ENCODE results near the gene TEK.

TEK gene

DNA sequence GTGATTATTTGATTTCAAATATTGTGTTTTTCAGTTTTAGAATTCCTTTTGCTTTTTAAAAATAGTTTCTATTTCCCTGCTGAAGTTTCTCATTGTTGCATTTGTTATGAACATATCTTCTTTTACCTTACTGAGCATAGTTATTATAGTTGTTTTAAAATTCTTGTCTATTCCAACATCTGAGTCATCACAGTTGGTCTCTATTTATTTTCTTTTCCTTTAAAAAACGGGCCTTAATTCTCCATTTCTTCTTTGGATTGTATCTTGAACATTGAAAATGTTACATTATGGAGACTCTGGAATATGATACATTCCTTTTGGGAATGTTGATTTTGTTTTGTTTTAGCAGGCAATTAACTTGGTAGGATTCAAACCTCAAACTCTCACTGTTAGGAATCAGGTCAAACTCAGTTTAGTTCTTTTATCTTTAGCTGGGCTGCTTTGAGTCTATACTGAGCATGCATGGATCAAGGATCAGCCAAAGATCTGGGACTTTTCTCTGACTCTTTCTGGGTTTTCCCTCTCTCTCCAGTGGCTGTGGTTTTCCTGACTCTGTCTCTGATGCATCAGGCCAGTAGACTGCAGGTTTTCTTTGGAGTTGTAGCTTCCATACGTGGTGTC, 70.3 kb downstream of the TEK start:
- Mint-ChIP-seq H3K4me1 (no peaks in the 10 kb centered on the region), H3K36me3 (no peaks in the 10 kb centered on the region), H3K4me3 (no peak overlapping the region), H3K27me3 (peaks cover 0 to 5% of the 10 kb centered on the region in 2 donors), H3K27ac (no peak overlapping the region), H3K9me3 (peaks cover 5 to 9% of the 10 kb centered on the region in 2 donors)
- DNase-seq, result no peak
- ATAC-seq (replicated peaks), result no peak

DNA sequence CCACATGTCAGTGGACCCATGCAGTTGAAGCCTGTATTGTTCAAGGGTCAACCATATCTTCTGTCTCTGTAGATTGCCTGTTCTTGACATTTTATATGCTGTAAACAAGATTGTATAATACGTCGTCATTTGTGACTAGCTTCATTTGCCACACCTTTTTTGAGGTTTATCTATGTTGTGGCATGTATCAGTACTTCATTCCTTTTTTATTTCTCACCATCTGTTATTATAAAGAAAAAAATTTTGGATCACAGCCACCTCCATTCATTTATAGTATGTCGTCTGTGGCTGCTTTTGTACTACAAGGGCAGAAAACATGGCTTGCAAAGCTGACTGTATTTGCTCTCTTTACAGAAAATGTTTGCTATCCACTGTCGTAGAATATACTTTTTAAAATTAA, 72.4 kb downstream of the TEK start:
- ATAC-seq (replicated peaks) (no peak), DNase-seq (no peak)
- Mint-ChIP-seq H3K27me3 (peaks cover 0 to 5% of the 10 kb centered on the region in 2 donors), H3K9me3 (peaks cover 5 to 9% of the 10 kb centered on the region in 2 donors), H3K27ac (no peak overlapping the region), H3K36me3 (no peaks in the 10 kb centered on the region), H3K4me1 (no peaks in the 10 kb centered on the region), H3K4me3 (no peak overlapping the region)

DNA sequence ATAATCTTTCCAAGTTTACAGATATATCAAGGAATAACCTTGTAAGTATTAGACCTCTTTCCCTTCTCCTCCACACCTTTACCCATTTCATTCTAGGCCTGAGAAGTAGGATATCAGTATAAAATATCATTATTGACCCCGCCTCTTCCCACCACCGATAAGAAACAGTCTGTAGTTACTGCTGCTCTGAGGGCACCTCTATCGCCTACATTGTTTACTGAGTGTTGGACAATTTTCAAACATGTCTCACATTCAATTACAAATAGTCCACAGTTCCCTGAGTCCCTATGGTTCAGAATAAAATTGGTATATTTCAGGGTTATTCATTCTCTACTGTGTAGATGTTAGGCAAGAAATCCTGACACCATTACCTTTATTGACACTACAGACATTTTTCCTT, 73.4 kb downstream of the TEK start:
- H3K27me3 Mint-ChIP-seq, result peaks cover 0 to 5% of the 10 kb centered on the region in 2 donors
- no peak for DNase-seq
- H3K9me3 Mint-ChIP-seq, result peaks cover 5 to 9% of the 10 kb centered on the region in 2 donors
- no peak for ATAC-seq (replicated peaks)
- H3K4me1 Mint-ChIP-seq, result no peaks in the 10 kb centered on the region
- no peak overlapping the region for H3K27ac Mint-ChIP-seq
- H3K36me3 Mint-ChIP-seq, result no peaks in the 10 kb centered on the region
- H3K4me3 Mint-ChIP-seq, result no peak overlapping the region

GRCh38 chr9:27183131-27183530, 74.1 kb downstream of the TEK start:
- DNase-seq (no peak), ATAC-seq (replicated peaks) (no peak)
- Mint-ChIP-seq H3K27ac (no peak overlapping the region), H3K27me3 (peaks cover 0 to 2% of the 10 kb centered on the region in 2 donors), H3K36me3 (no peaks in the 10 kb centered on the region), H3K4me1 (no peaks in the 10 kb centered on the region), H3K9me3 (peaks cover under 1 to 6% of the 10 kb centered on the region in 2 donors), H3K4me3 (no peak overlapping the region)

DNA sequence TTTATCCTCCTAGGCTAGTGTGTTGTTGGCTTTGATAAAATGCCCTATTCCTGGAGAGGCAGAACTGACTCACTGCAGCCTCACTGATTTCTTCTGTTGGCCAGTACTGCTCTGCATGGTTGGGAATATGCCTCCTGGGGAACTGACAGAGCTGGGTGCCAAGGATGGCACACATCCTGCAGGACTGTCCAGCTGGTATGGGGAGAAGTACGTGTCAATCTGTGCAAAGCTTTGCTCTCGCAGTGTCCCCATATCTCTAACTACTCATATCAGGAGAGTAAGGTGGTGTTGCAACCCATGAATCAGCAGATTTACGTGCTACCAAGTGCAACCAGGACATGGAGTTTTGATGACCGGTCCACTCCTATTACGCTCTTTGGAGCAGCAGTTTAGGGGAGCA, 74.7 kb downstream of the TEK start:
- Mint-ChIP-seq H3K27me3 (peaks cover 0 to 2% of the 10 kb centered on the region in 2 donors), H3K9me3 (peaks cover 0 to 4% of the 10 kb centered on the region in 2 donors), H3K4me3 (no peak overlapping the region), H3K4me1 (no peaks in the 10 kb centered on the region), H3K27ac (no peak overlapping the region), H3K36me3 (no peaks in the 10 kb centered on the region)
- DNase-seq, result no peak
- ATAC-seq (replicated peaks), result no peak

GRCh38 chr9:27184556-27185351, 75.7 kb downstream of the TEK start:
- no peak overlapping the region for H3K27ac Mint-ChIP-seq
- H3K36me3 Mint-ChIP-seq, result no peaks in the 10 kb centered on the region
- no peaks in the 10 kb centered on the region for H3K4me1 Mint-ChIP-seq
- H3K27me3 Mint-ChIP-seq, result peaks cover 0 to 5% of the 10 kb centered on the region in 2 donors
- H3K9me3 Mint-ChIP-seq, result no peaks in the 10 kb centered on the region
- DNase-seq, result no peak
- ATAC-seq (replicated peaks), result no peak
- no peak overlapping the region for H3K4me3 Mint-ChIP-seq

DNA sequence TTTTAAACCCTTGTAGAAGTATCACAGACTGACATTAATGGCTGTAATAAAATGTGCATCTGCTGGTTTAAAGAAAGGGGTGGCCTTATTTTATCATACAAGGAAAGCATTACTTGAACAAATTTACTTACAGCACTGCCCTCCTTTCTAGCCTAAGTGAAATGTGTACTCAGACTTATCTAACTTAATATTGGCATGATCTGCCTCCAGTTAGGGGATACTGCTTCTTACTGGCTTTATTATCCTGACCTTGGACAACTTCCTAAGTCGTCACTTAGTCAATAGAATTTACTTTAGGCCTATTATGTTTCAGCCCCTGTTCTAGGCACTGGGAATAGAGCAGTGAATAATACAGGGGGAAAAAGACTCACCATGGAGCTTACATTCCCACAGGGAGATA, 79.4 kb downstream of the TEK start:
- peaks cover 0 to 5% of the 10 kb centered on the region in 2 donors for H3K27me3 Mint-ChIP-seq
- DNase-seq (no peak), ATAC-seq (replicated peaks) (no peak)
- no peaks in the 10 kb centered on the region for H3K4me1 Mint-ChIP-seq
- H3K27ac Mint-ChIP-seq, result no peak overlapping the region
- H3K4me3 Mint-ChIP-seq, result no peak overlapping the region
- no peaks in the 10 kb centered on the region for H3K9me3 Mint-ChIP-seq
- H3K36me3 Mint-ChIP-seq, result no peaks in the 10 kb centered on the region

GRCh38 chr9:27189426-27189825, 80.4 kb downstream of the TEK start:
- H3K4me1 Mint-ChIP-seq, result no peaks in the 10 kb centered on the region
- peaks cover 0 to 5% of the 10 kb centered on the region in 2 donors for H3K27me3 Mint-ChIP-seq
- DNase-seq (no peak), ATAC-seq (replicated peaks) (no peak)
- no peaks in the 10 kb centered on the region for H3K36me3 Mint-ChIP-seq
- H3K4me3 Mint-ChIP-seq, result no peak overlapping the region
- no peaks in the 10 kb centered on the region for H3K9me3 Mint-ChIP-seq
- no peak overlapping the region for H3K27ac Mint-ChIP-seq

DNA sequence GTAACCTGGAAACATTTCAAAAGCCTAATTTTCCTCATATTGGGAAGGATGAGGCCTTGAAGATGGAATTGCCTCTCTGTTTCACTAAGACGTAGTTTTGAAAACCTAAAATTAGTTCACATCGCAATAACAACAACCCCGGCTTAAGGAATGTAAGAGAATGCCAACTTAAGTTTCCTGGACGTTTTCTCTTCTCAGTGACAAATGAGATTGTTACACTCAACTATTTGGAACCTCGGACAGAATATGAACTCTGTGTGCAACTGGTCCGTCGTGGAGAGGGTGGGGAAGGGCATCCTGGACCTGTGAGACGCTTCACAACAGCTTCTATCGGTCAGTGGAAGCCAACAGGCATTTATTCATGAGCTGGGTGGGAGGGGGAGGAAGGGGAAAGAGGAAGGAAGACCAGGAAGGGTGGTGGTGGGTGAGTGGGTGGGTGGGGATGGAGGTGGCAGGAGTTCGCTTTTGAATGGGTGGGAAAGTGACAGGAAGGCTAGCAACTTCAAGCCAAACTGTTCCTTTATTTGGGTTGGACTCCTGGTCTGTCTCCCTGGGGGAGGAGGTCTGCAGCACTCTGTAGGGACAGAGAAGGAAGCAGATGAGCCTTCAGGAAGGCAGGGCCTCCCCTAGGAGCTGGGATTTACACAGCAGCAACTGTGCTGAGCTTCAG, 83.4 kb downstream of the TEK start:
- ATAC-seq (replicated peaks), result no peak
- no peaks in the 10 kb centered on the region for H3K9me3 Mint-ChIP-seq
- H3K27me3 Mint-ChIP-seq, result peaks cover 0 to 5% of the 10 kb centered on the region in 2 donors
- H3K36me3 Mint-ChIP-seq, result no peaks in the 10 kb centered on the region
- DNase-seq, result no peak
- H3K4me3 Mint-ChIP-seq, result no peak overlapping the region
- H3K4me1 Mint-ChIP-seq, result no peaks in the 10 kb centered on the region
- no peak overlapping the region for H3K27ac Mint-ChIP-seq

DNA sequence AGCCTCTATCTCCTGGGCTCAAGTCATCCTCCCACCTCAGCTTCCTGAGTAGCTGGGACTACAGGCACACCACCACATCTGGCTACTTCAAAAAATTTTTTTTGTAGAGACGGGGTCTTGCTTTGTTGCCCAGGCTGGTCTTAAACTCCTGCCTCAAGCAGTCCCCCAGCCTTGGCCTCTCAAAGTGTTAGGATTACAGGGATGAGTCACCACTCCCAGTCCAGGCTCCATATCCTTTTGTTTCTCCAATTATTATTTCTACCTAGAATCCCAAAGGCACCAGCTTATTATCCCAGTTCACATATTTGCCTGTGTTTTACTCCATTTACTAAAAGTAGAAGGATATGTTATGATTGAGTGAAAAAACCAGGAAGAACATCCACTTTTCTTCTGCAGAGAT, 84.9 kb downstream of the TEK start:
- H3K9me3 Mint-ChIP-seq, result no peaks in the 10 kb centered on the region
- no peaks in the 10 kb centered on the region for H3K36me3 Mint-ChIP-seq
- ATAC-seq (replicated peaks) (no peak), DNase-seq (no peak)
- H3K4me3 Mint-ChIP-seq, result no peak overlapping the region
- H3K27me3 Mint-ChIP-seq, result peaks cover 0 to 1% of the 10 kb centered on the region in 2 donors
- H3K4me1 Mint-ChIP-seq, result no peaks in the 10 kb centered on the region
- no peak overlapping the region for H3K27ac Mint-ChIP-seq

DNA sequence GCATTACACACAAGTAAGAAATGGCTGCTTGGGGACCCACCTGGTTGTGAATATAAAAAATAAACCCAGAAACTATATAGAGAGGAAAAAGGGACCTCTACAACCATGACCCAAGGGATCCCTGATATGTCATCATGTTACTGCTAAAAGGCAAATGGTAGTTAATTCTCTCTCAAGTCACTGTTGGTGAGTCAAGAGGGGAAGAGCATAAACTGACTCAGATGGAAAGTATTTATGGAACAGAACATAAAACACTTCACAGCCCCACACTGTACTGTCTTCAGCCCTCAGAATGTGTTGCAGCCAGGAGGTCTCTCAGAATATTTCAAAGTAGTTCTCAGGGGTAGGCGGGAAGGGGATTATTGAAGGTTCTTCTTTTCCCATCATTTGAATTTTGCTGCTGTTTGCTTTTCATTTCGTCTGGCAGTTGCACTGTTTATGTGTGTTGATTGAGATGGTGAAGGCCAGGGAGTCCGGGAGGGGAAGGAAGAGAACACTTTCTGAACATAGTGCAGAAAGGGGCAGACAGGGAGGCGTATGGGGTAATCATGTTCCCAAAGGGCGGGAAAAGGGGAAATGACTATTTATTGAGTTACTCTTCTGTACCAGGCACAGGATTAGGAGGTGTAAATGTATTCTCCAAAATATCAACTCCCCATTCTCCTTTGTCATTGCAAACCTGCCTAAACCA, 85.5 kb downstream of the TEK start:
- ATAC-seq (replicated peaks), result peak; percentile 25 to 62
- no peak overlapping the region for H3K4me3 Mint-ChIP-seq
- H3K4me1 Mint-ChIP-seq, result no peaks in the 10 kb centered on the region
- H3K36me3 Mint-ChIP-seq, result no peaks in the 10 kb centered on the region
- H3K9me3 Mint-ChIP-seq, result no peaks in the 10 kb centered on the region
- DNase-seq, result no peak
- H3K27ac Mint-ChIP-seq, result no peak overlapping the region
- no peaks in the 10 kb centered on the region for H3K27me3 Mint-ChIP-seq

- ATAC-seq (replicated peaks), result no peak
- H3K36me3 Mint-ChIP-seq, result no peaks in the 10 kb centered on the region
- H3K4me3 Mint-ChIP-seq, result no peak overlapping the region
- H3K27me3 Mint-ChIP-seq, result no peaks in the 10 kb centered on the region
- no peaks in the 10 kb centered on the region for H3K4me1 Mint-ChIP-seq
- H3K27ac Mint-ChIP-seq, result no peak overlapping the region
- no peaks in the 10 kb centered on the region for H3K9me3 Mint-ChIP-seq
- no peak for DNase-seq
Observed at GRCh38 chr9:27195191-27195590, 86.2 kb downstream of the TEK start.

DNA sequence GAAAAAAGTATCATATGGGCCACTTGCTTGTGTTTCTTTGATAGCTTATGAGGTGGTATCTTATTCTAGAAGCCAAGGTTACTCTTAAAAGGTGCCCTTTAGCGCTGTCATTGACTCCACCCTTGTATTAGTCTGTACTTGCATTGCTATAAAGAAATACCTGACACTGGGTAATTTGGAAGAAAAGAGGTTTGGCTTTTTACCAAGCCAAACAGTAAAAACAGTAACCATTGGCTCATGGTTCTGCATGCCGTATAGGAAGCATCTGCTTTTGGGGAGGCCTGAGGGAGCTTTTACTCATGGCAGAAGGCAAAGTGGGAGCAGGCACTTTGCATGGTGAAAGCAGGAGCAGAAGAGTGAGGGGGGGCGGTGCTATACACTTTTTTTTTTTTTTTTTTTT, 87.4 kb downstream of the TEK start:
- H3K27me3 Mint-ChIP-seq, result no peaks in the 10 kb centered on the region
- H3K9me3 Mint-ChIP-seq, result no peaks in the 10 kb centered on the region
- no peak overlapping the region for H3K4me3 Mint-ChIP-seq
- DNase-seq (no peak), ATAC-seq (replicated peaks) (no peak)
- H3K36me3 Mint-ChIP-seq, result no peaks in the 10 kb centered on the region
- no peak overlapping the region for H3K27ac Mint-ChIP-seq
- no peaks in the 10 kb centered on the region for H3K4me1 Mint-ChIP-seq

DNA sequence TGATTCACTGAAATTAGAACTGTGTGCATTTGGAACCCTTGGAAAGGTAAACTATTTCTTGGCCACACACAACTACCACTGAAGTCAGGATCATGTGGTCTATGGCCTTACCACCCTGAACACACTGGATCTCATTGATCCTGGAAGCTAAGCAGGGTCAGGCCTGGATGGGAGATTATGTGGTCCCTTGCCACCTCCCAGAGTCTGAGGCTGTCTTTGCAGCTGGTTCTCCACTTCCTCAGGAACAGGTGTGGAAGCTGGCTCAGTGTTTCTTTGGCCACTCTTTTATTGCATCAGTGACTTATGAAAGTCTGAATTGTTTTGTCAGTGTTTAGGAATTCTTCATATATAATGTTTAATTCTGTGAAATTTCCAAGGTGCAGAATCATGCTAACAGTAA, 89.2 kb downstream of the TEK start:
- Mint-ChIP-seq H3K4me1 (no peaks in the 10 kb centered on the region), H3K4me3 (no peak overlapping the region), H3K9me3 (no peaks in the 10 kb centered on the region), H3K36me3 (no peaks in the 10 kb centered on the region), H3K27ac (no peak overlapping the region), H3K27me3 (no peaks in the 10 kb centered on the region)
- no peak for DNase-seq
- no peak for ATAC-seq (replicated peaks)

Measured in stimulated activated naive B cell treated with anti-CD40 and anti-IgM and Interleukin-4, amounts not matched to agents 10 μg/mL and 1 μg/mL and 100 μg/mL, for 72 hours (primary cell).